GM23248 (cell line): ENCODE data around the gene HOXB4. TPM values are rescaled to one million over a fixed set of nuclear protein-coding genes. Genes with fewer than 3 reads are reported as not detected.

Experiments
- DNase-seq: peaks from one replicate; pipeline ENCODE4 v3.0.0-alpha.2; 2015
- H2AFZ ChIP-seq: fragments of 200-600 bp; sonication (generic); 2 replicates; pipeline ENCODE4 v1.6.1; 2016; ENCODE audit warnings: antibody characterized with exemption
- H3F3A ChIP-seq: fragments of 200-600 bp; sonication (generic); 2 replicates; pipeline ENCODE4 v1.6.1; 2016; ENCODE audit warnings: mild to moderate bottlenecking, antibody characterized with exemption, mixed run types; ENCODE audit not compliant: insufficient read depth
- H3K27ac ChIP-seq: fragments of 200-600 bp; sonication (generic); 2 replicates; pipeline ENCODE4 v1.5.1; 2016; ENCODE audit warnings: mild to moderate bottlenecking
- H3K27me3 ChIP-seq: fragments of 200-600 bp; sonication (generic); replicated peaks from 2 replicates; pipeline ENCODE4 v1.6.1; 2016; ENCODE audit warnings: mild to moderate bottlenecking; ENCODE audit not compliant: insufficient read depth
- H3K36me3 ChIP-seq: fragments of 200-600 bp; sonication (generic); 2 replicates; pipeline ENCODE4 v1.6.1; 2016; ENCODE audit warnings: low read depth, mild to moderate bottlenecking
- H3K4me1 ChIP-seq: fragments of 200-600 bp; sonication (generic); 2 replicates; pipeline ENCODE4 v1.6.1; 2016; ENCODE audit warnings: mild to moderate bottlenecking; ENCODE audit not compliant: insufficient read depth
- H3K4me2 ChIP-seq: fragments of 200-600 bp; sonication (generic); one replicate; pipeline ENCODE4 v1.6.1; 2016; ENCODE audit warnings: mild to moderate bottlenecking; ENCODE audit not compliant: unreplicated experiment
- H3K4me3 ChIP-seq: fragments of 200-600 bp; sonication (generic); 2 replicates; pipeline ENCODE4 v1.5.1; 2016; ENCODE audit warnings: mild to moderate bottlenecking
- H3K79me2 ChIP-seq: fragments of 200-600 bp; sonication (generic); 2 replicates; pipeline ENCODE4 v1.6.1; 2016; ENCODE audit warnings: mild to moderate bottlenecking; ENCODE audit not compliant: insufficient read depth
- H3K9ac ChIP-seq: fragments of 200-600 bp; sonication (generic); 2 replicates; pipeline ENCODE4 v1.6.1; 2016; ENCODE audit warnings: mild to moderate bottlenecking
- H3K9me2 ChIP-seq: fragments of 200-600 bp; sonication (generic); 2 replicates; pipeline ENCODE4 v1.6.1; 2016; ENCODE audit warnings: mixed run types, mild to moderate bottlenecking, moderate library complexity; ENCODE audit not compliant: insufficient read depth
- H3K9me3 ChIP-seq: fragments of 200-600 bp; sonication (generic); one replicate; pipeline ENCODE4 v1.6.1; 2017; ENCODE audit warnings: low read depth
- H4K20me1 ChIP-seq: fragments of 200-600 bp; sonication (generic); 2 replicates; pipeline ENCODE4 v1.6.0; 2016; ENCODE audit not compliant: insufficient read depth
- EZH2 ChIP-seq: fragments of 200-600 bp; sonication (generic); IDR thresholded peaks from 2 replicates; pipeline ENCODE4 v1.6.1; 2018; ENCODE audit warnings: antibody characterized with exemption, mild to moderate bottlenecking; ENCODE audit not compliant: insufficient read depth, poor library complexity, severe bottlenecking
- EZH2phosphoT487 ChIP-seq: fragments of 200-600 bp; sonication (generic); IDR thresholded peaks from 2 replicates; pipeline ENCODE4 v1.6.1; 2018; ENCODE audit warnings: antibody characterized with exemption, moderate library complexity, mild to moderate bottlenecking, low read depth; ENCODE audit not compliant: insufficient read depth
- WGBS, 2 experiments: methylation state at CpG; one replicate each; pipeline ENCODE4 v1.1.6; 2015 to 2017; ENCODE audit warnings: low lambda C conversion rate in 2 of 2, low coverage in 1 of 2; ENCODE audit errors: missing lambda C conversion rate in 2 of 2; 5-methylcytosine and 5-hydroxymethylcytosine counted together
- in situ Hi-C: fragments of 300-500 bp; cut with MboI; formaldehyde crosslinking; loops from 2 replicates; pipeline ENCODE4 v1.15.0; 2020
- polyA plus RNA-seq: library from polyadenylated mRNA; unstranded; fragments of >200 nt; fragmentation: Nextera tagmentation; extraction: Ambion mirVana; gene quantifications from 2 replicates; pipeline ENCODE4 v1.2.1, GENCODE V29; 2016
- total RNA-seq: library from RNA; depleted of rRNA; stranded (reverse); fragments of >200 nt; shearing (Covaris generic); gene quantifications from 2 replicates; pipeline ENCODE4 v1.2.3, GENCODE V29; 2014

The HOXB4 gene
- total and polyA plus RNA-seq, 2 experiments from 2014 or later: 1.2 to 2.2 TPM

DNA sequence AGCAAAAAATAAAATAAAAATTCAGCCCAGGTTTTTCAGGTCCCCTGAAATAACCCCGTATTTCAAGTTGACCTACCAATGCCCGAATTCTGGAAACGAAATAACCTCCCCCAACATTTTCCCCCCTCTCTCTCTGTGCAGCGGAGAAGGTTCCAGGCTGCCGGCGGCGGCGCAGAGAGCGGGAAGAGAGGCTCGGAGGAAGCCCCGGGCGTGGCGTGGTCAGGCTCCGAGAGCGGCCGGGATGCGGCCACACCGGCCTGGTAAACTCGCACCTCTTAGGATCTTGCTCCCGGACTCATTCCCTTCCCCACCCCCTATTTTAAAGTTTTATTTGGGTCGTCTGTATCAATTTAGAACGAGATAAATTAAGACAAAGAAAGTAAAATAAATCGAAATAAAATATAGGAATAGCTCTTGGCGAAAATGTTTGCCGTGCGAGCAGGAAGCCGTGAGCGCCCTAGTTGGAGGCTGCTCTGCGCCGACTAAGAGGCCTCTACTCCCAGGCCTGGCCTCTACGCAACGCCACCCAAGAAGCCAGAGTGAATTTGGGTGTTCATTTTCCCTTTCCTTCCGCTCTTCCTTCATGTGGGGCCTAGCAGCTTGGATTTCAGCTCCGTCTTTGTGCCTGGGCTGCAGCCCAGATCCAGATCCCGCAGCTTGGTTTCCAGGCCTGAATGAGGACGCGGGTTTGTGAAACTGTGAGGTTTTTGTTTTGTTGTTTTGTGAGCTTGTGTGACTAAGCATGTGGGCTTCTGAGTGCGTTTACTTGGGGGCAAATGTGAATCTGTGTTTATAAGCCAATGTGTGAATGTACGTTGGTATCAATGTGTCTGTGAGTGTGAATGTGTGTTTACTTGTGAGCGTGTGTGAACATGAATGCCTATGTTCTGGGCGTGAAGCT, 28.1 kb upstream of the HOXB4 start:
- Histone ChIP-seq H2AFZ (no peak overlapping the region), H3K4me2 (no peak overlapping the region), H3K27ac (no peak overlapping the region), H3F3A (0 out of 2 replicates have a peak, but pooled peaks cover 8% of the 10 kb centered on the region), H4K20me1 (no peaks in the 10 kb centered on the region), H3K27me3 (0 out of 2 replicates have a peak, but pooled peaks cover 2% of the 10 kb centered on the region), H3K79me2 (peaks cover 23% of the 10 kb centered on the region), H3K36me3 (no peaks in the 10 kb centered on the region), H3K4me3 (no peak overlapping the region), H3K9ac (no peak overlapping the region), H3K4me1 (0 out of 2 replicates have a peak, but pooled peaks cover 3% of the 10 kb centered on the region), H3K9me3 (no peaks in the 10 kb centered on the region), H3K9me2 (no peaks in the 10 kb centered on the region)
- in situ Hi-C loops: no loop called here
- WGBS, 2 experiments: 69 to 74% methylated on average over 39 to 41 of the region's 41 CpGs
- TF ChIP-seq EZH2phosphoT487 (no peak), EZH2 (no peak)
- no peak for DNase-seq

DNA sequence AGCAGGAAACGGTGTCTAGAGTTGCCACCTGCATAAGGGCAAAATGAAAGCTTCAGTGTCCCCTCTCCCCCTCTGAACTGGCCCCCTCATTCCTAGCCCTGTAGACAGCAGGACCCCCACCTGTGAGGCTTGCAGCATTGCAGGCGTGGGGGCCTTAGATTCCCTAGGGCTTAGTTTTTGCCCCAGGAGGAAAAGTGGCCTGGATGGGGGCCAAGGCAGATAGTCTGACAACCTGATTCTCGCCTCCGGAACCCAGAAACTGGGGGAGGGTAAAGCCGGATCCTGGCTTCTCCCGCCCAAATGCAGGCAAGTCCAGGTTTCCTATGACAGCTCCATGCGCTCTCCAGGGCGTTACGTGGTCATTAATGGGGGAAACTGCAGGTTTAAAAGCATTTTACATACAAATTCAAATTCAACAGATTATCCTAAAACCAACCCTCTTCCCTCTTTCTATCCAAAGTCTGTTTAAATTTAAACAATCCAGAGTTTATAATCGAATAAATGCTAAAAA, 27.3 kb upstream of the HOXB4 start:
- peaks cover 31% of the 10 kb centered on the region for H3K79me2 ChIP-seq
- H3K9ac ChIP-seq: peak overlapping the region; percentile 70
- H3K4me3 ChIP-seq: peak overlapping the region; percentile 77
- no peaks in the 10 kb centered on the region for H3K9me3 ChIP-seq
- in situ Hi-C loops: no loop called here
- no peaks in the 10 kb centered on the region for H3K9me2 ChIP-seq
- peak overlapping the region; percentile 53 for H3K27ac ChIP-seq
- H3K4me1 ChIP-seq: 0 out of 2 replicates have a peak, but pooled peaks cover 3% of the 10 kb centered on the region
- peak overlapping the region; percentile 93 for H3K4me2 ChIP-seq
- H3K36me3 ChIP-seq: no peaks in the 10 kb centered on the region
- peak overlapping the region; percentile 87 for H2AFZ ChIP-seq
- 0 out of 2 replicates have a peak, but pooled peaks cover 8% of the 10 kb centered on the region for H3F3A ChIP-seq
- DNase-seq: no peak
- TF ChIP-seq EZH2 (no peak), EZH2phosphoT487 (no peak)
- 38 to 42% methylated on average over 10 of the region's 10 CpGs for WGBS, 2 experiments
- H4K20me1 ChIP-seq: no peaks in the 10 kb centered on the region
- 0 out of 2 replicates have a peak, but pooled peaks cover 2% of the 10 kb centered on the region for H3K27me3 ChIP-seq

DNA sequence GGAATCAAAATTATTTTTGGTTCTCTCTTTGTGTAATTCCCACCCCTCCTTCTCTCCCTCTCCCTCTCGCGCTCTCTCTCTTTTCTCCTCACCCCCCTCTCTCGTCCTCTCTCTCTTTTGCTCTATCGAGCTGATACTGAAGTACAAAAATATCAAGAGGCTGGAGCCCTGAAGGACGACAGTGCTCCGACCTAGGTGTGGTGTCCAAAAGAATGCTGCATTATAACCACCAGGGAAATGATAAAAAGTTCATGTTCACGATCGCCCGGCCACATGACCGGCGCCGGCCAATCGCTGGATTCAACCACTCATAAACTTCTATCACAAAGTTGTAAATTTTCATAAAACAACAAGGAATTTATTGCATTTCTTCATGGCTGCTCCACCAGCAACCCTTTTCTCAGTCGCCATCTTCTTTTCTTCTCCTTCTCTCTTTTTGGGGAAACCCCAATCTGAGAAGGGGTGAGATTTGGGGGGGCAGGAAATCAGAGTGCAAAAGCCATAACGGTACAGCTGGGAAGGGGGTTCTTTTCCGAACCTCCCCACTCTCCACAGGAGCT, 26.7 kb upstream of the HOXB4 start, which contains the start of gene HOXB6:
Gene HOXB6 (minus strand): TSS at position 217 of the 560 bp plus-strand sequence. CDS start 6,836 bp downstream, outside the sequence.
- Histone ChIP-seq H3K36me3 (no peaks in the 10 kb centered on the region), H3F3A (0 out of 2 replicates have a peak, but pooled peaks cover 8% of the 10 kb centered on the region), H3K27ac (peak within 1 kb of the TSS; percentile 53), H3K9me3 (no peaks in the 10 kb centered on the region), H3K9ac (peak within 1 kb of the TSS; percentile 70), H4K20me1 (no peaks in the 10 kb centered on the region), H3K27me3 (0 out of 2 replicates have a peak, but pooled peaks cover 2% of the 10 kb centered on the region), H3K4me3 (peak within 1 kb of the TSS; percentile 77), H3K79me2 (peaks cover 36% of the 10 kb centered on the region), H3K9me2 (no peaks in the 10 kb centered on the region), H3K4me1 (0 out of 2 replicates have a peak, but pooled peaks cover 3% of the 10 kb centered on the region), H3K4me2 (peak within 1 kb of the TSS; percentile 93), H2AFZ (peak within 1 kb of the TSS; percentile 87)
- TF ChIP-seq EZH2phosphoT487 (no peak), EZH2 (no peak)
- DNase-seq: peak; percentile 74
- 15 to 18% methylated on average over 16 of the region's 16 CpGs for WGBS, 2 experiments
- in situ Hi-C loops: no loop called here

DNA sequence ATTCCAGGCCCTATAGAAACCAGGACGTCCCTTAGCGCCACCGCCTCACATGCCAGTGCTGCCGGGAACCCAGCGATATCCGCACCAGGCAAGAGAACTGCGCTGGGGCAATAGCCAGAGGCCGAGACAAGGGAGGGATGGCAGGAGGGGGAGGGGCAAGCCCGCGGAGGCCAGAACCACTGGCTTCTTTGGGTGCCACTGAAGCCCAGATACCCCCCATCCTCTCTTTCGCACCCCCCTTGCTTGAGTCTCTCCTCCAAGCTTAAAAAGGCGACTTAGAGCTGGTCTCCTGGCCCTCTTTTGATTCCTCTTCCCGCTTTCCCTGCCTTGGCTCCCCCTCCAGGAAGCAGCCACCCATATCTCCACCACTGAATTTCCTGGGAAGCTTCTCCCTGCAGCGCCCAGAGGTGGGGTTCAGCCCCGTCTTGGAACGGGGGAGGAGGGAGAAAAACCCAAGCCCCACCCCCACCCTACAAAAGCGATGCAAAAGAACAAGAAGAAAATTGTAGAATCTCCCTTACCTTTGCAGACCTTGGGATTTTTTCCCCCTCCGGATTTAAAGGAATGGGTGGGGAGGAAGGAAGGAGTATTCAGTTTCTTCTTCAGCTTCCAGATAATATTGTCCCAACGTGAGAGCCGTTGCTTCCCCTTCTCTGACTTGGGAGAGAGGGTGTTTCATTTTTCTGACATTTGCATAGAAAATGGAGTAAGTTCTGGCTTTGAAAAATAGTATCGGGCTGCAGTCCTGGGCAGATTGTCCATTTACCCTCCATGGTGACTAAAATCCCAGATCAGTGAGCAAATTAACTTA, 26.0 kb upstream of the HOXB4 start:
- no peak for TF ChIP-seq EZH2phosphoT487
- 0 out of 2 replicates have a peak, but pooled peaks cover 2% of the 10 kb centered on the region for H3K27me3 ChIP-seq
- 0 out of 2 replicates have a peak, but pooled peaks cover 3% of the 10 kb centered on the region for H3K4me1 ChIP-seq
- in situ Hi-C loops: no loop called here
- peak overlapping the region; percentile 87 for H2AFZ ChIP-seq
- no peaks in the 10 kb centered on the region for H3K9me2 ChIP-seq
- H3K9ac ChIP-seq: peak overlapping the region; percentile 70
- H3K4me2 ChIP-seq: peak overlapping the region; percentile 93
- peaks cover 42% of the 10 kb centered on the region for H3K79me2 ChIP-seq
- no peaks in the 10 kb centered on the region for H3K9me3 ChIP-seq
- 7 to 12% methylated on average over 20 to 21 of the region's 21 CpGs for WGBS, 2 experiments
- H3K36me3 ChIP-seq: no peaks in the 10 kb centered on the region
- H3K4me3 ChIP-seq: peak overlapping the region; percentile 77
- H4K20me1 ChIP-seq: no peaks in the 10 kb centered on the region
- H3F3A ChIP-seq: 0 out of 2 replicates have a peak, but pooled peaks cover 8% of the 10 kb centered on the region
- peak overlapping the region; percentile 53 for H3K27ac ChIP-seq
- DNase-seq: peak; percentile 73
